ENCODE results near the gene VTI1B. TPM values are rescaled to one million over a fixed set of nuclear protein-coding genes. Genes with fewer than 3 reads are reported as not detected.

The VTI1B gene
- total and polyA plus RNA-seq, 2 donors (not counting 3 experiments of a cell fraction or from before 2014, with no cell fraction given), result 23.8 to 90.0 TPM

- H2AFZ ChIP-seq (ENCODE audit: low read depth, low read length), result no peak overlapping the region
- H3K36me3 ChIP-seq (ENCODE audit: control insufficient read depth in 2 of 2, extremely low read depth in 1 of 2, insufficient read depth in 2 of 2, low read length in 2 of 2), result no peaks in the 10 kb centered on the region
- no peak overlapping the region for H3K4me2 ChIP-seq (ENCODE audit: insufficient read depth, low read length)
- DNase-seq (ENCODE audit: low read depth, low spot score), result no peak
- dilution Hi-C loops (cut with MboI; ENCODE audit: extremely low pct_ligation_motif_present, low sequenced_read_pairs), result no loop called here
- H3K4me1 ChIP-seq (ENCODE audit: control insufficient read depth, extremely low read depth, insufficient read depth, low read length), result no peaks in the 10 kb centered on the region
- no peaks in the 10 kb centered on the region for H3K9me1 ChIP-seq (replicated peaks; ENCODE audit: control insufficient read depth, extremely low read depth, insufficient read depth, low read length)
- ChIA-PET POLR2A (no interaction called here), CTCF (interaction anchor here (1.7 to 4.2 kb wide), 3 partner anchors 11 to 59 kb away, joined by 7 to 23 read pairs (median 9); partner anchors contain the start of gene ARG2)
- intact Hi-C loops (cut with micrococcal nuclease), result no loop called here
- FAIRE-seq, result no peak
- H3K27ac ChIP-seq (ENCODE audit: insufficient read depth, low read depth, low read length), result no peak overlapping the region
- no peak for TF ChIP-seq FOS (IDR thresholded peaks at IDR 0.05; ENCODE audit: borderline replicate concordance, insufficient read depth, low read length)
- no peak for TF ChIP-seq POLR2AphosphoS5 (IDR thresholded peaks at IDR 0.05; ENCODE audit: insufficient read depth, low read depth, low read length)
- TF ChIP-seq POLR2A (IDR thresholded peaks at IDR 0.05; ENCODE audit: low read depth, low read length), result no peak
- TF ChIP-seq, protein P1, sequence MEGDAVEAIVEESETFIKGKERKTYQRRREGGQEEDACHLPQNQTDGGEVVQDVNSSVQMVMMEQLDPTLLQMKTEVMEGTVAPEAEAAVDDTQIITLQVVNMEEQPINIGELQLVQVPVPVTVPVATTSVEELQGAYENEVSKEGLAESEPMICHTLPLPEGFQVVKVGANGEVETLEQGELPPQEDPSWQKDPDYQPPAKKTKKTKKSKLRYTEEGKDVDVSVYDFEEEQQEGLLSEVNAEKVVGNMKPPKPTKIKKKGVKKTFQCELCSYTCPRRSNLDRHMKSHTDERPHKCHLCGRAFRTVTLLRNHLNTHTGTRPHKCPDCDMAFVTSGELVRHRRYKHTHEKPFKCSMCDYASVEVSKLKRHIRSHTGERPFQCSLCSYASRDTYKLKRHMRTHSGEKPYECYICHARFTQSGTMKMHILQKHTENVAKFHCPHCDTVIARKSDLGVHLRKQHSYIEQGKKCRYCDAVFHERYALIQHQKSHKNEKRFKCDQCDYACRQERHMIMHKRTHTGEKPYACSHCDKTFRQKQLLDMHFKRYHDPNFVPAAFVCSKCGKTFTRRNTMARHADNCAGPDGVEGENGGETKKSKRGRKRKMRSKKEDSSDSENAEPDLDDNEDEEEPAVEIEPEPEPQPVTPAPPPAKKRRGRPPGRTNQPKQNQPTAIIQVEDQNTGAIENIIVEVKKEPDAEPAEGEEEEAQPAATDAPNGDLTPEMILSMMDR (IDR thresholded peaks at IDR 0.05; ENCODE audit: extremely low read depth in 1 of 2, insufficient read depth in 1 of 2, low read depth in 1 of 2, low read length in 2 of 2), result no peak
- TF ChIP-seq JUN (IDR thresholded peaks at IDR 0.05; ENCODE audit: borderline replicate concordance, insufficient read depth, insufficient read length, low read depth), result no peak
- TF ChIP-seq MYC (IDR thresholded peaks at IDR 0.05; ENCODE audit: low read depth, low read length), result no peak
- TF ChIP-seq MAX (IDR thresholded peaks at IDR 0.05; ENCODE audit: insufficient read depth, insufficient read length), result no peak
- no peak for TF ChIP-seq GATA2 (IDR thresholded peaks at IDR 0.05; ENCODE audit: insufficient read depth, insufficient read length, low read depth, low read length)
- TF ChIP-seq EZH2 (IDR thresholded peaks at IDR 0.05; ENCODE audit: borderline replicate concordance, low read depth, low read length, severe bottlenecking), result no peak
- H3K79me2 ChIP-seq (ENCODE audit: control insufficient read depth, insufficient read depth, low read length), result no peaks in the 10 kb centered on the region
- H3K9ac ChIP-seq (replicated peaks; ENCODE audit: extremely low read depth, insufficient read depth, low read length), result no peak overlapping the region
- BruUV-seq (replicated peaks), result no TSS peak
- H3K27me3 ChIP-seq (ENCODE audit: control insufficient read depth in 2 of 2, insufficient read depth in 2 of 2, low read length in 2 of 2), result peaks cover 0 to 20% of the 10 kb centered on the region in 2 experiments
- no peak overlapping the region for H3K4me3 ChIP-seq (replicated peaks in 1 of 3; ENCODE audit: insufficient read depth in 1 of 3, low read depth in 1 of 3, low read length in 3 of 3)
- no peaks in the 10 kb centered on the region for H3K9me3 ChIP-seq (replicated peaks; ENCODE audit: control insufficient read depth, insufficient read depth, low read length)
- H4K20me1 ChIP-seq (replicated peaks; ENCODE audit: control insufficient read depth, extremely low read depth, insufficient read depth, low read length), result no peaks in the 10 kb centered on the region
Observed at GRCh38 chr14:67607646-67608045, 66.8 kb downstream of the VTI1B start.

All from endothelial cell of umbilical vein (primary cell).